Activated CD8-positive, alpha-beta T cell treated with anti-CD3 and anti-CD28 coated beads for 36 hours (primary cell): ENCODE measurements around the gene RRP36. TPM values are rescaled to one million over a fixed set of nuclear protein-coding genes. Genes with fewer than 3 reads are reported as not detected.

ENCODE experiments used
- ATAC-seq: fragments of 200-7000 bp; cut with Tn5 transposase; one replicate; pipeline ENCODE4 v1.10.0; 2021; ENCODE audit warnings: mild to moderate bottlenecking, moderate library complexity
- CTCF ChIA-PET: fragments of 350-600 bp; sonication (Branson Sonifier 250); formaldehyde crosslinking; loops from one replicate; lab custom pipeline; 2021; ENCODE audit warnings: antibody characterized with exemption; lab: Charles Lee
- POLR2A ChIA-PET: fragments of 350-600 bp; sonication (Branson Sonifier 250); formaldehyde crosslinking; loops from one replicate; lab custom pipeline; 2021; ENCODE audit warnings: antibody characterized with exemption; lab: Charles Lee
- DNase-seq: peaks from one replicate; pipeline ENCODE4 v3.0.0-alpha.2; 2020
- H3K27ac Mint-ChIP-seq: one replicate; pipeline ENCODE4 v1.8.0; 2021; ENCODE audit warnings: mild to moderate bottlenecking, mixed read lengths
- H3K27me3 Mint-ChIP-seq: one replicate; pipeline ENCODE4 v1.8.0; 2021; ENCODE audit warnings: mixed read lengths
- H3K36me3 Mint-ChIP-seq: one replicate; pipeline ENCODE4 v1.8.0; 2021; ENCODE audit warnings: low read depth, mixed read lengths
- H3K4me1 Mint-ChIP-seq: one replicate; pipeline ENCODE4 v1.8.0; 2021; ENCODE audit warnings: low read depth, mixed read lengths
- H3K4me3 Mint-ChIP-seq: one replicate; pipeline ENCODE4 v1.8.0; 2021; ENCODE audit warnings: mild to moderate bottlenecking, moderate library complexity, mixed read lengths
- H3K9me3 Mint-ChIP-seq: one replicate; pipeline ENCODE4 v1.8.0; 2021; ENCODE audit warnings: mixed read lengths
- intact Hi-C: fragments of 100-400 bp; cut with micrococcal nuclease; formaldehyde crosslinking; loops from one replicate; pipeline ENCODE4 v1.10.0; 2022
- total RNA-seq, 2 experiments: library from RNA; stranded (reverse); gene quantifications; one replicate each; pipeline ENCODE4 v1.2.3, GENCODE V29; 2021
- TF ChIP-seq, protein P1 (sequence below): fragments of 200-600 bp; IDR thresholded peaks from one replicate; pipeline ENCODE4 v1.8.0; 2022; ENCODE audit warnings: antibody characterized with exemption, mild to moderate bottlenecking

RRP36 gene
- total RNA-seq, 2 experiments from 2014 or later: 47.9 to 48.0 TPM

DNA sequence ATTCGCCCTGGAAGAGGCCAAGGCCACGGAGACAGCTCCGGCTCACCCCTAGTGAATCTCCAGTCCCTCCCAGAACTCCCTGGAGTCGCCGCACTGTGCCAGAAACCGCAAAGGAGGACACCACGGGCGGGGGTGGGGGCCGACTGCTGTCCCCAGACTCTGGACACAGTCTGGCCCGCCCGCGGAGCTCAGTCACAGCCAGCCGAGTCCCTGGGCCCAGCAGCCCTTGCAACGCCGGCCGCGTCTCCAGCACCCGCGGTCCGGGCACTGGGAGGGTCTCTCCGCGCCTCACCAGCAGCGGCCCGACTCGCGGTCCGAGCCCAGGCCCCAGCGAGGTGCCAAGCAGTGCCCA, 43.0 kb upstream of the RRP36 start:
- Mint-ChIP-seq H3K36me3 (peaks cover 20% of the 10 kb centered on the region), H3K27me3 (no peaks in the 10 kb centered on the region), H3K4me3 (peak overlapping the region; percentile 88), H3K27ac (peak overlapping the region; percentile 81), H3K9me3 (no peaks in the 10 kb centered on the region), H3K4me1 (peaks cover 45% of the 10 kb centered on the region)
- POLR2A ChIA-PET: interaction anchor here (0.7 to 3.8 kb wide), 14 partner anchors 8 to 196 kb away, joined by 3 to 38 read pairs (median 6); partner anchors contain the start of genes CNPY3, CUL7 and KLHDC3
- DNase-seq (no peak), ATAC-seq (no peak)
- TF ChIP-seq, protein P1, sequence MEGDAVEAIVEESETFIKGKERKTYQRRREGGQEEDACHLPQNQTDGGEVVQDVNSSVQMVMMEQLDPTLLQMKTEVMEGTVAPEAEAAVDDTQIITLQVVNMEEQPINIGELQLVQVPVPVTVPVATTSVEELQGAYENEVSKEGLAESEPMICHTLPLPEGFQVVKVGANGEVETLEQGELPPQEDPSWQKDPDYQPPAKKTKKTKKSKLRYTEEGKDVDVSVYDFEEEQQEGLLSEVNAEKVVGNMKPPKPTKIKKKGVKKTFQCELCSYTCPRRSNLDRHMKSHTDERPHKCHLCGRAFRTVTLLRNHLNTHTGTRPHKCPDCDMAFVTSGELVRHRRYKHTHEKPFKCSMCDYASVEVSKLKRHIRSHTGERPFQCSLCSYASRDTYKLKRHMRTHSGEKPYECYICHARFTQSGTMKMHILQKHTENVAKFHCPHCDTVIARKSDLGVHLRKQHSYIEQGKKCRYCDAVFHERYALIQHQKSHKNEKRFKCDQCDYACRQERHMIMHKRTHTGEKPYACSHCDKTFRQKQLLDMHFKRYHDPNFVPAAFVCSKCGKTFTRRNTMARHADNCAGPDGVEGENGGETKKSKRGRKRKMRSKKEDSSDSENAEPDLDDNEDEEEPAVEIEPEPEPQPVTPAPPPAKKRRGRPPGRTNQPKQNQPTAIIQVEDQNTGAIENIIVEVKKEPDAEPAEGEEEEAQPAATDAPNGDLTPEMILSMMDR: no peak
- intact Hi-C loops: loop anchor here (5.0 kb wide), 1 partner anchor 34 kb away; the partner anchor contains the start of genes KLHDC3 and MEA1
- CTCF ChIA-PET: interaction anchor here (2.5 kb wide), 1 partner anchor 49 kb away, joined by 10 read pairs; the partner anchor contains the start of gene CNPY3

DNA sequence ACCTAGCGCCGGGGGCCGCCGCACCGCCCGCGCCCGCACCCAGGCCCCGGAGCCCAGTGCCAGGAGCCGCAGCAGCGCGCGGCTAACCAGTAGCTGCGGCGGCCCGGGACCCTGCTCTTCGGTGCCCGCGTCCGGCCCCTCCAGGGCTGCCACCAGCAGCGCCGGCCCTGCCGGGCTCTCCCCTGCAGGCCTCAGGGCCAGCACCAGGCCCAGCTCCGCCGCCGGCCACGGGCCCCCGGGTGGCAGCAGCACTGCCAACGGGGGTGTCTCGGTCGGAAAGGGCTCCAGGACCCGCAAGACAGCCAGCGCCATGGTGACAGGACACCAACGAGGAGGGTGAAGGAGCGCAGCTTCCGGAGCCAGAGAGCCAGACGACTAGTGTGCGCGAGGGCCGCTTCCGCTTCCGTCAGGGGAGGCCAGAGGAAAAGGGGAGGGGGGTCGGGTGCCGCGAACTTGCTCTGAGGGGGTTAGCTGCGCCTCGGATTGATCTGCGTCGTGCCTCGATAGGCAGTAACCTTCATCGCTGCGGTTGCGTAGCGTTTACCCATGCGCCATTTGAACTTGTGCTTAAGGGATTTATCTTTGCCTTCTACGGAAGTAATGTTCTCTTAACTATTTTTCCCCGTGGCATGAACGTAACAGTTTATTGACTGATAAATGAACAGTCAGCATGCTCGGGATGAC, 42.4 kb upstream of the RRP36 start, which contains the start of gene PEX6:
PEX6 (minus strand) TSS at position 343 of the 684 bp plus-strand sequence; CDS start at position 312, 31 bp downstream.
- POLR2A ChIA-PET: interaction anchor here (0.6 to 3.8 kb wide), 28 partner anchors 9 to 271 kb away, joined by 3 to 38 read pairs (median 4); partner anchors contain the start of genes CNPY3, CUL7, KLHDC3 and PTCRA
- Mint-ChIP-seq H3K4me3 (peak within 1 kb of the TSS; percentile 88), H3K27ac (peak within 1 kb of the TSS; percentile 95), H3K4me1 (peaks cover 45% of the 10 kb centered on the region), H3K27me3 (no peaks in the 10 kb centered on the region), H3K36me3 (peaks cover 20% of the 10 kb centered on the region), H3K9me3 (no peaks in the 10 kb centered on the region)
- intact Hi-C loops: loop anchor here (1.0 to 5.0 kb wide), 2 partner anchors 33 to 49 kb away; partner anchors contain the start of genes KLHDC3 and MEA1
- DNase-seq: peak; percentile 94
- peak; percentile 92 for ATAC-seq
- TF ChIP-seq, protein P1: no peak
- CTCF ChIA-PET: interaction anchor here (1.3 to 2.5 kb wide), 3 partner anchors 49 to 165 kb away, joined by 8 to 10 read pairs (median 9); partner anchors contain the start of gene CNPY3

DNA sequence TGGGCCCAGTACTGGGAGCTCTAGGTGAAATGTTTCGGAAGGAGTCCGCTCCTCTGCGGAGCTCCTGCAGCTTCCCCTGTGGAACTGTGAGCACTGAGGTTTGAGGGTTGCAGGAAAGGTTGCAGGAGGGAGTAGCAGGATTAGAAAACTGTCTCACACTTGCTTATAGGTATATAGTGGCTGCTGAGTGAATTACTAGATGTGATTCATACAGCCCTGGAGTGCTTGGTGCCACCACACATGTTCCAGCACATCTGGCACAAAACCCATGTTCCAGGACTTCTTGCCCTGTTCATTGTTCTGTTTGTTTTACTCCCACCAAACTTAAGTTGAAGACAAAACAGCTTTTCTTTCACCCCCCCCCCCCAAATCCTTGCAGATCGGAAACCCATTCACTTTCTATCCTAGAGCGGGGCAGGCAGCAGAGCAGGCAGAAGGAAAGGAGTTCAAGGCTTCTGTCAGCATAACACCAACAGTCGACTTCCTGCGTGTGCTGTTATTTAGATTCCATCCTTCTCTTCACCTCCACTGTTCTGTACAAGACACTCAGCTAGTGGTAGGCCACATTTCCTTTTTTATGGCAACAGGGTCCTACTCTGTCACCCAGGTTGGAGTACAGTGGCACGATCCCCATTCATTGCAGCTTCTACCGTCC, 41.8 kb upstream of the RRP36 start:
- intact Hi-C loops: loop anchor here (1.0 to 5.0 kb wide), 2 partner anchors 33 to 49 kb away; partner anchors contain the start of genes KLHDC3 and MEA1
- no peaks in the 10 kb centered on the region for H3K27me3 Mint-ChIP-seq
- peaks cover 43% of the 10 kb centered on the region for H3K4me1 Mint-ChIP-seq
- TF ChIP-seq, protein P1: no peak
- H3K9me3 Mint-ChIP-seq: no peaks in the 10 kb centered on the region
- peak overlapping the region; percentile 95 for H3K27ac Mint-ChIP-seq
- peak; percentile 49 for DNase-seq
- peak; percentile 17 for ATAC-seq
- peak overlapping the region; percentile 85 for H3K4me3 Mint-ChIP-seq
- POLR2A ChIA-PET: interaction anchor here (0.6 to 3.8 kb wide), 26 partner anchors 8 to 272 kb away, joined by 3 to 38 read pairs (median 4); partner anchors contain the start of genes CNPY3, CUL7, KLHDC3 and PTCRA
- H3K36me3 Mint-ChIP-seq: peaks cover 19% of the 10 kb centered on the region
- CTCF ChIA-PET: interaction anchor here (1.3 to 2.5 kb wide), 3 partner anchors 50 to 164 kb away, joined by 8 to 10 read pairs (median 9); partner anchors contain the start of gene CNPY3

DNA sequence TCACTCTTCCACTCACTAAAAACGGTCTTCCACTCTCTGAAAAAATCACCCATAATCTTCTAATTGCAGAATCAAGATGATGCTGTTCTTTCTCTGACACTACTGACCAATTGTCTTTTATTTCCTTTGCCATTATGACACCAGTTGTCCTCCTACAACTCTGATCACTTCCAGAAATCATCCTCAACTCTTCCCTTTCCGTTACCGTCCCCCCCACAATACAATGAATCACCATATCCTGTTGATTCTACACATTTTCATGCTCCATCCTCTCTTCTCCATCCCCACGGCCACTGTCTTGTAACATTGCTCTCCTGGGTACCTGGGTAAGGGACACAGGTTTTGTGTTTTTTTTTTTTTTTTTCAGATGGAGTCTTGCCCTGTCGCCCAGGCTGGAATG, 39.6 kb upstream of the RRP36 start:
- POLR2A ChIA-PET: no interaction called here

More for the DNA sequence above, 39.6 kb upstream of the RRP36 start:
- peaks cover 43% of the 10 kb centered on the region for H3K4me1 Mint-ChIP-seq
- CTCF ChIA-PET: no interaction called here
- peaks cover 10% of the 10 kb centered on the region for H3K36me3 Mint-ChIP-seq
- H3K9me3 Mint-ChIP-seq: no peaks in the 10 kb centered on the region
- DNase-seq (no peak), ATAC-seq (no peak)
- intact Hi-C loops: no loop called here
- TF ChIP-seq, protein P1: no peak
- H3K27me3 Mint-ChIP-seq: no peaks in the 10 kb centered on the region
- H3K4me3 Mint-ChIP-seq: no peak overlapping the region
- H3K27ac Mint-ChIP-seq: peak overlapping the region; percentile 2
